ENCODE data around the gene OR2F2. TPM values are rescaled to one million over a fixed set of nuclear protein-coding genes. Genes with fewer than 3 reads are reported as not detected.

Gene OR2F2
- total RNA-seq, 4 donors from 2014 or later = not detected

- Histone ChIP-seq H3K27me3 (no peaks in the 10 kb centered on the region), H3K9me3 (no peaks in the 10 kb centered on the region), H3K4me1 (no peaks in the 10 kb centered on the region), H3K4me3 (no peak overlapping the region), H3K27ac (no peak overlapping the region), H3K36me3 (no peaks in the 10 kb centered on the region)
- TF ChIP-seq CTCF (IDR thresholded peaks at IDR 0.05) (no peak), POLR2A (IDR thresholded peaks at IDR 0.05) (no peak)
- intact Hi-C loops (cut with DNase I; ENCODE audit: low total_unique reads) = no loop called here
- DNase-seq = no peak
These were observed 26.0 kb downstream of the OR2F2 start for GRCh38 chr7:143960813-143961610.

DNA sequence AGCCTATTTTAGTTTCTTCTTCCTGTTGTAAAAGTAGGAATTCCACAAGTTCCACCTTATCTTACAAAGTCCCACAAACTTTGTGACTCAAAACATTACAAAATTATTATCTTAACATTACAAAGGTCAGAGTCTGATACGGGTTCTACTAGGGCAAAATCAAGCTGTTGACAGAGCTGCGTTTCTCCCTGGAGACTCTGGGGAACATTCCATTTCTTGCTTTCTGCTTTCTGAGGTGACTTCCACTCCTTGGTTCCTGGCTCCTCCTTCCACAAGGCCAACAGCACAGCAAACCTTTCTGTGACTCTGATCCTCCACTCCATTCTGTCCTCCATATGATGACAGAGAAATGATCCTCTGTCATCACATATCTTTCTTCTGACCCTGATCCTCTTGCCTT, 30.2 kb downstream of the OR2F2 start:
- no peak for TF ChIP-seq POLR2A (IDR thresholded peaks at IDR 0.05)
- TF ChIP-seq CTCF (IDR thresholded peaks at IDR 0.05) = no peak

GRCh38 chr7:143967398-143967797, 32.4 kb downstream of the OR2F2 start:
- intact Hi-C loops (cut with DNase I; ENCODE audit: low total_unique reads) = no loop called here
- Histone ChIP-seq H3K4me1 (no peaks in the 10 kb centered on the region), H3K9me3 (no peaks in the 10 kb centered on the region), H3K27ac (no peak overlapping the region), H3K36me3 (no peaks in the 10 kb centered on the region), H3K27me3 (no peaks in the 10 kb centered on the region), H3K4me3 (no peak overlapping the region)
- no peak for DNase-seq
- TF ChIP-seq CTCF (IDR thresholded peaks at IDR 0.05) (no peak), POLR2A (IDR thresholded peaks at IDR 0.05) (no peak)

More for the DNA sequence above, 30.2 kb downstream of the OR2F2 start:
- no peaks in the 10 kb centered on the region for H3K27me3 ChIP-seq
- H3K4me3 ChIP-seq = no peak overlapping the region
- H3K9me3 ChIP-seq = no peaks in the 10 kb centered on the region
- intact Hi-C loops (cut with DNase I; ENCODE audit: low total_unique reads) = no loop called here
- no peaks in the 10 kb centered on the region for H3K36me3 ChIP-seq
- no peaks in the 10 kb centered on the region for H3K4me1 ChIP-seq
- H3K27ac ChIP-seq = no peak overlapping the region
- no peak for DNase-seq

GRCh38 chr7:143973870-143974416, 38.9 kb downstream of the OR2F2 start:
- H3K27me3 ChIP-seq = no peaks in the 10 kb centered on the region

More at GRCh38 chr7:143973870-143974416, 38.9 kb downstream of the OR2F2 start:
- Histone ChIP-seq H3K36me3 (no peaks in the 10 kb centered on the region), H3K9me3 (no peaks in the 10 kb centered on the region), H3K27ac (no peak overlapping the region), H3K4me1 (no peaks in the 10 kb centered on the region), H3K4me3 (no peak overlapping the region)
- no peak for DNase-seq
- intact Hi-C loops (cut with DNase I; ENCODE audit: low total_unique reads) = no loop called here
- TF ChIP-seq CTCF (IDR thresholded peaks at IDR 0.05) = no peak
- TF ChIP-seq POLR2A (IDR thresholded peaks at IDR 0.05) = no peak

Measured in uterus (tissue), 4 donors.